IMR-90 (cell line): Measurements from ENCODE around the gene SNAPC2.

ENCODE experiments used
- BHLHE40 ChIP-seq: fragments of 150-350 bp; IDR thresholded peaks from 2 replicates; pipeline ENCODE4 v1.6.1; 2016; ENCODE audit warnings: mild to moderate bottlenecking, low read depth, low read length
- CEBPB ChIP-seq: IDR thresholded peaks from 2 replicates; pipeline ENCODE4 v1.6.1; 2012; ENCODE audit warnings: low read depth, low read length, improper control_type of control experiment
- CHD1 ChIP-seq: IDR thresholded peaks from 2 replicates; pipeline ENCODE4 v1.6.1; 2012; ENCODE audit warnings: low read depth, low read length, improper control_type of control experiment
- FOS ChIP-seq: fragments of 150-350 bp; IDR thresholded peaks from 2 replicates; pipeline ENCODE4 v1.6.1; 2016; ENCODE audit warnings: low read depth, low read length
- MAFK ChIP-seq: IDR thresholded peaks from 2 replicates; pipeline ENCODE4 v1.6.1; 2012; ENCODE audit warnings: low read depth, low read length, improper control_type of control experiment
- MAZ ChIP-seq: IDR thresholded peaks from 2 replicates; pipeline ENCODE4 v1.6.1; 2012; ENCODE audit warnings: low read depth, mild to moderate bottlenecking, low read length, improper control_type of control experiment, moderate library complexity, borderline replicate concordance
- POLR2A ChIP-seq: IDR thresholded peaks from 2 replicates; pipeline ENCODE4 v1.6.1; 2012; ENCODE audit warnings: mild to moderate bottlenecking, low read depth, low read length
- RAD21 ChIP-seq: IDR thresholded peaks from 2 replicates; pipeline ENCODE4 v1.6.1; 2012; ENCODE audit warnings: low read length, improper control_type of control experiment
- RCOR1 ChIP-seq: IDR thresholded peaks from 2 replicates; pipeline ENCODE4 v1.6.1; 2012; ENCODE audit warnings: mild to moderate bottlenecking, low read length, improper control_type of control experiment; ENCODE audit not compliant: insufficient replicate concordance
- SMC3 ChIP-seq: fragments of 150-350 bp; IDR thresholded peaks from 2 replicates; pipeline ENCODE4 v1.6.1; 2016; ENCODE audit warnings: low read depth, mild to moderate bottlenecking, antibody characterized with exemption, low read length, moderate library complexity
- TF ChIP-seq, protein P1 (sequence below): conservative IDR thresholded peaks from 2 replicates; pipeline ENCODE4 v1.5.1; 2012; ENCODE audit warnings: mild to moderate bottlenecking, low read depth, low read length, improper control_type of control experiment
- TF ChIP-seq, protein P2 (sequence below): fragments of 150-350 bp; IDR thresholded peaks from 2 replicates; pipeline ENCODE4 v1.6.1; 2017; ENCODE audit warnings: mild to moderate bottlenecking, antibody characterized with exemption, low read length, low read depth

DNA sequence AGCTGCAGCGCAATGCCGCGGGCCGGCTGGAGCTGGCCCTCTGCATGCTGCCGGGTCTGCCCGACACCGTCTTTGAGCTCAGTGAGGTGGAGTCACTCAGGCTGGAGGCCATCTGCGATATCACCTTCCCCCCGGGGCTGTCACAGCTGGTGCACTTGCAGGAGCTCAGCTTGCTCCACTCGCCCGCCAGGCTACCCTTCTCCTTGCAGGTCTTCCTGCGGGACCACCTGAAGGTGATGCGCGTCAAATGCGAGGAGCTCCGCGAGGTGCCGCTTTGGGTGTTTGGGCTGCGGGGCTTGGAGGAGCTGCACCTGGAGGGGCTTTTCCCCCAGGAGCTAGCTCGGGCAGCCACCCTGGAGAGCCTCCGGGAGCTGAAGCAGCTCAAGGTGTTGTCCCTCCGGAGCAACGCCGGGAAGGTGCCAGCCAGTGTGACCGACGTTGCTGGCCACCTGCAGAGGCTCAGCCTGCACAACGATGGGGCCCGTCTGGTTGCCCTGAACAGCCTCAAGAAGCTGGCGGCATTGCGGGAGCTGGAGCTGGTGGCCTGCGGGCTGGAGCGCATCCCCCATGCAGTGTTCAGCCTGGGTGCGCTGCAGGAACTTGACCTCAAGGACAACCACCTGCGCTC, 20.3 kb upstream of the SNAPC2 start:
- TF ChIP-seq, protein P1, sequence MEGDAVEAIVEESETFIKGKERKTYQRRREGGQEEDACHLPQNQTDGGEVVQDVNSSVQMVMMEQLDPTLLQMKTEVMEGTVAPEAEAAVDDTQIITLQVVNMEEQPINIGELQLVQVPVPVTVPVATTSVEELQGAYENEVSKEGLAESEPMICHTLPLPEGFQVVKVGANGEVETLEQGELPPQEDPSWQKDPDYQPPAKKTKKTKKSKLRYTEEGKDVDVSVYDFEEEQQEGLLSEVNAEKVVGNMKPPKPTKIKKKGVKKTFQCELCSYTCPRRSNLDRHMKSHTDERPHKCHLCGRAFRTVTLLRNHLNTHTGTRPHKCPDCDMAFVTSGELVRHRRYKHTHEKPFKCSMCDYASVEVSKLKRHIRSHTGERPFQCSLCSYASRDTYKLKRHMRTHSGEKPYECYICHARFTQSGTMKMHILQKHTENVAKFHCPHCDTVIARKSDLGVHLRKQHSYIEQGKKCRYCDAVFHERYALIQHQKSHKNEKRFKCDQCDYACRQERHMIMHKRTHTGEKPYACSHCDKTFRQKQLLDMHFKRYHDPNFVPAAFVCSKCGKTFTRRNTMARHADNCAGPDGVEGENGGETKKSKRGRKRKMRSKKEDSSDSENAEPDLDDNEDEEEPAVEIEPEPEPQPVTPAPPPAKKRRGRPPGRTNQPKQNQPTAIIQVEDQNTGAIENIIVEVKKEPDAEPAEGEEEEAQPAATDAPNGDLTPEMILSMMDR = no peak
- no peak for TF ChIP-seq CEBPB
- no peak for TF ChIP-seq SMC3
- no peak for TF ChIP-seq RCOR1
- TF ChIP-seq BHLHE40 = no peak
- TF ChIP-seq MAFK = no peak
- TF ChIP-seq CHD1 = no peak
- no peak for TF ChIP-seq FOS
- TF ChIP-seq POLR2A = no peak
- TF ChIP-seq, protein P2, sequence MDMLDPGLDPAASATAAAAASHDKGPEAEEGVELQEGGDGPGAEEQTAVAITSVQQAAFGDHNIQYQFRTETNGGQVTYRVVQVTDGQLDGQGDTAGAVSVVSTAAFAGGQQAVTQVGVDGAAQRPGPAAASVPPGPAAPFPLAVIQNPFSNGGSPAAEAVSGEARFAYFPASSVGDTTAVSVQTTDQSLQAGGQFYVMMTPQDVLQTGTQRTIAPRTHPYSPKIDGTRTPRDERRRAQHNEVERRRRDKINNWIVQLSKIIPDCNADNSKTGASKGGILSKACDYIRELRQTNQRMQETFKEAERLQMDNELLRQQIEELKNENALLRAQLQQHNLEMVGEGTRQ = no peak
- no peak for TF ChIP-seq MAZ
- TF ChIP-seq RAD21 = no peak
